HG02885 (cell line): ENCODE data around the gene ZP1.

Experiments used
- ATAC-seq: cut with Tn5 transposase; IDR thresholded peaks from one replicate; pipeline ENCODE4 v1.9.1; 2021; ENCODE audit warnings: mild to moderate bottlenecking; ENCODE audit not compliant: unreplicated experiment, poor library complexity

ZP1 gene

GRCh38 chr11:60919320-60919719 is 52.0 kb downstream of the ZP1 start:
- ATAC-seq = no peak

GRCh38 chr11:60919956-60920355 is 52.6 kb downstream of the ZP1 start:
- ATAC-seq = no peak

DNA sequence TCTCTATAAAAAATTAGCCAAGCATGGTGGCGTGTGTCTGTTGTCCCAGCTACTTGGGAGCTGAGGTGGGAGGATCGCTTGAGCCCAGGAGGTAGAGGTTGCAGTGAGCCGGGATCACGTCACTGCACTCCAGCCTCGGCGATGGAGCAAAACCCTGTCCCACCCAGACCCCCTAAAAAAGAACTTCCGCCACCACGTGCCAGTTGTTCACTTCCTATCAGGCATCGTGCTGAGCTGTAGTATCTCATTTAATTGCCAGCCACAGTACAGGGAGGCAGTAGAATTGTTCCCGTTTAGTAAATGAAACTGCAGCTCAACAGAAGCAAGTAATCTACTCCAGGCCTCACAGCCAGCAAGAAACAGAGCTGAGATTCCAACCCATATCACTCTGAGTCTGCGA is 53.9 kb downstream of the ZP1 start:
- ATAC-seq = no peak

GRCh38 chr11:60921777-60922335 is 54.5 kb downstream of the ZP1 start:
- ATAC-seq = no peak

GRCh38 chr11:60922906-60923305 is 55.6 kb downstream of the ZP1 start:
- ATAC-seq = no peak

- ATAC-seq = no peak
Observed at GRCh38 chr11:60923326-60923725, 56.0 kb downstream of the ZP1 start.

DNA sequence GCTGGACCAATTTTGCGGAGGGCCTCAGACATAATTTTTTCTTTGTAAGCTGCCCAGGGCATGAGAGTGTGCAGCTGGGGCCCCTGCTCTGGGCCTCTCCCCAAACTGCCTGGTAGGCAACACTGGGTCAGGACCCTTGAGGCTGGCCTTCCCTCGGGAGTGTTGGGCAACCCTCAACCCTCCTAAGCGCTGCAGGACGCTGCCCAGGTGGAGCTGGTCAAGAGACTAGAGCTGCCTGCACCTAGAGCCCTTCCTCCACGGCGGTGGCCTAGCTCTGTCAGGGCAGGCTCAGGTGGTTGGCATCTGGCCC is 56.4 kb downstream of the ZP1 start:
- no peak for ATAC-seq

GRCh38 chr11:60924110-60924905 is 57.0 kb downstream of the ZP1 start, which contains the start of gene TMEM132A:
TMEM132A (plus strand) TSS chr11:60924460; CDS start chr11:60924634, 174 bp downstream.
- ATAC-seq = no peak
